SK-N-SH (cell line): ENCODE results near the gene CDKL4. TPM values are rescaled to one million over a fixed set of nuclear protein-coding genes. Genes with fewer than 3 reads are reported as not detected.

Experiments used
- CTCF ChIA-PET: fragments of 300-600, 350-600 bp; formaldehyde crosslinking; extraction: SDS; loops from one replicate; lab custom pipeline; 2021; lab: Yijun Ruan, JAX
- POLR2A ChIA-PET: fragments of 350-600 bp; sonication (Branson Sonifier 250); formaldehyde crosslinking; extraction: SDS; loops from one replicate; lab custom pipeline; 2020; ENCODE audit warnings: antibody characterized with exemption, inconsistent platforms; lab: Yijun Ruan, JAX
- DNase-seq: peaks from one replicate; pipeline ENCODE4 v3.0.0; 2012
- H2AFZ ChIP-seq: fragments of 200-600 bp; sonication (generic); 2 replicates; pipeline ENCODE4 v1.8.1; 2016; ENCODE audit warnings: antibody characterized with exemption, mild to moderate bottlenecking, low read depth
- H3F3A ChIP-seq: fragments of 200-600 bp; sonication (generic); replicated peaks from 2 replicates; pipeline ENCODE3; 2016; ENCODE audit warnings: antibody characterized with exemption, mild to moderate bottlenecking; ENCODE audit not compliant: insufficient read depth
- H3K27ac ChIP-seq, 2 experiments: fragments of 200-500 bp in 1 of 2; fragments of 200-600 bp in 1 of 2; sonication (Bioruptor generic) in 1 of 2; sonication (generic), shearing (Covaris generic) in 1 of 2; 2 replicates each; pipeline versions ENCODE4 v1.5.1 to v1.6.1; 2014 to 2016; ENCODE audit warnings: low read depth in 2 of 2, inconsistent platforms in 1 of 2, low read length in 1 of 2, mild to moderate bottlenecking in 1 of 2, mixed read lengths in 1 of 2
- H3K27me3 ChIP-seq: fragments of 200-600 bp; sonication (generic), shearing (Covaris generic); 2 replicates; pipeline ENCODE4 v1.6.1; 2016; ENCODE audit warnings: mixed run types; ENCODE audit not compliant: insufficient read depth
- H3K36me3 ChIP-seq, 2 experiments: fragments of 200-500 bp in 1 of 2; fragments of 200-600 bp in 1 of 2; sonication (Bioruptor generic) in 1 of 2; sonication (generic) in 1 of 2; replicated peaks in 1 of 2; 2 replicates each; pipeline versions ENCODE3 to v1.5.1; 2014 to 2016; ENCODE audit warnings: low read length in 1 of 2, mild to moderate bottlenecking in 1 of 2; ENCODE audit not compliant: insufficient read depth in 2 of 2, control insufficient read depth in 1 of 2
- H3K4me1 ChIP-seq, 2 experiments: fragments of 200-500 bp in 1 of 2; fragments of 200-600 bp in 1 of 2; sonication (Bioruptor generic) in 1 of 2; sonication (generic), shearing (Covaris generic) in 1 of 2; 2 replicates each; pipeline versions ENCODE4 v1.5.1 to v1.6.1; 2014 to 2016; ENCODE audit warnings: low read depth in 1 of 2, low read length in 1 of 2, mixed run types in 1 of 2; ENCODE audit not compliant: insufficient read depth in 2 of 2, control insufficient read depth in 1 of 2
- H3K4me2 ChIP-seq: fragments of 200-600 bp; sonication (generic), shearing (Covaris generic); 2 replicates; pipeline ENCODE4 v1.6.1; 2017; ENCODE audit warnings: mixed run types
- H3K4me3 ChIP-seq, 2 experiments: fragments of 200-500 bp in 1 of 2; fragments of 200-600 bp in 1 of 2; sonication (Bioruptor generic) in 1 of 2; sonication (generic), shearing (Covaris generic) in 1 of 2; 2 replicates each; pipeline versions ENCODE4 v1.5.1 to v1.8.1; 2014 to 2016; ENCODE audit warnings: low read depth in 2 of 2, inconsistent platforms in 1 of 2, low read length in 1 of 2, mild to moderate bottlenecking in 1 of 2, mixed read lengths in 1 of 2, moderate library complexity in 1 of 2
- H3K79me2 ChIP-seq: fragments of 200-600 bp; sonication (generic); 2 replicates; pipeline ENCODE4 v1.8.1; 2017; ENCODE audit warnings: mild to moderate bottlenecking; ENCODE audit not compliant: insufficient read depth
- H3K9ac ChIP-seq: fragments of 200-600 bp; sonication (generic); 2 replicates; pipeline ENCODE4 v1.6.1; 2017; ENCODE audit warnings: mixed run types
- H3K9me2 ChIP-seq: fragments of 200-600 bp; sonication (generic); 2 replicates; pipeline ENCODE4 v1.6.1; 2017; ENCODE audit warnings: mixed run types
- H3K9me3 ChIP-seq: fragments of 200-600 bp; sonication (generic); 2 replicates; pipeline ENCODE4 v1.6.1; 2017; ENCODE audit warnings: mixed run types, mild to moderate bottlenecking, moderate library complexity
- H4K20me1 ChIP-seq: fragments of 200-600 bp; sonication (generic); 2 replicates; pipeline ENCODE4 v1.6.1; 2017; ENCODE audit warnings: mild to moderate bottlenecking, mixed run types; ENCODE audit not compliant: insufficient read depth
- ELF1 ChIP-seq: IDR thresholded peaks from 2 replicates; pipeline ENCODE4 v1.4.0; 2012
- FOSL2 ChIP-seq: IDR thresholded peaks from 2 replicates; pipeline ENCODE4 v1.4.0; 2012; ENCODE audit warnings: low read depth, mild to moderate bottlenecking, moderate library complexity, borderline replicate concordance
- FOXJ3 ChIP-seq: sonication (generic); formaldehyde crosslinking; IDR thresholded peaks from 2 replicates; pipeline ENCODE4 v1.5.1; 2020; ENCODE audit warnings: mild to moderate bottlenecking, missing genetic modification reagents
- MAX ChIP-seq: IDR thresholded peaks from 2 replicates; pipeline ENCODE4 v1.4.0; 2012; ENCODE audit warnings: low read depth
- MEF2A ChIP-seq: IDR thresholded peaks from 2 replicates; pipeline ENCODE4 v1.4.0; 2012; ENCODE audit warnings: low read depth, borderline replicate concordance
- MXI1 ChIP-seq: IDR thresholded peaks from 2 replicates; pipeline ENCODE4 v1.6.1; 2012; ENCODE audit warnings: mild to moderate bottlenecking, low read depth, low read length, improper control_type of control experiment
- NFIC ChIP-seq: IDR thresholded peaks from 2 replicates; pipeline ENCODE4 v1.4.0; 2012; ENCODE audit warnings: borderline replicate concordance
- NRF1 ChIP-seq: IDR thresholded peaks from 2 replicates; pipeline ENCODE4 v1.6.1; 2012; ENCODE audit warnings: low read depth, mild to moderate bottlenecking, low read length
- PBX3 ChIP-seq: IDR thresholded peaks from 2 replicates; pipeline ENCODE4; 2012
- POLR2AphosphoS5 ChIP-seq: IDR thresholded peaks from 2 replicates; pipeline ENCODE4 v1.6.1; 2012; ENCODE audit warnings: low read depth, low read length
- RFX5 ChIP-seq: IDR thresholded peaks from 2 replicates; pipeline ENCODE4 v1.6.1; 2012; ENCODE audit warnings: mild to moderate bottlenecking, improper control_type of control experiment, low read length
- SMC3 ChIP-seq: IDR thresholded peaks from 2 replicates; pipeline ENCODE4 v1.6.1; 2012; ENCODE audit warnings: low read depth, low read length, improper control_type of control experiment
- TAF1 ChIP-seq: IDR thresholded peaks from 2 replicates; pipeline ENCODE4 v1.6.1; 2012; ENCODE audit warnings: low read depth, mild to moderate bottlenecking, low read length, moderate library complexity, borderline replicate concordance
- TCF12 ChIP-seq: IDR thresholded peaks from 2 replicates; pipeline ENCODE4 v1.4.0; 2012
- USF1 ChIP-seq: IDR thresholded peaks from 2 replicates; pipeline ENCODE4 v1.4.0; 2012; ENCODE audit warnings: low read depth, borderline replicate concordance
- YY1 ChIP-seq: IDR thresholded peaks from 2 replicates; pipeline ENCODE4 v1.4.0; 2012; ENCODE audit warnings: low read depth, mild to moderate bottlenecking
- WGBS: methylation state at CpG from one replicate; pipeline ENCODE4 v1.1.6; 2017; ENCODE audit warnings: low lambda C conversion rate; 5-methylcytosine and 5-hydroxymethylcytosine counted together
- polyA plus RNA-seq, 3 experiments: library from polyadenylated mRNA; depleted of rRNA; stranded (reverse); fragments of >200 nt; gene quantifications; 2 replicates each; pipeline ENCODE4 v1.2.3, GENCODE V29; 2012
- TF ChIP-seq, protein P1 (sequence below): IDR thresholded peaks from 2 replicates; pipeline ENCODE4 v1.6.1; 2012; ENCODE audit warnings: mild to moderate bottlenecking, low read depth, low read length, moderate library complexity
- TF ChIP-seq, protein P2 (sequence below): fragments of 200-600 bp; sonication (generic); IDR thresholded peaks from 2 replicates; pipeline ENCODE4 v1.6.1; 2017; ENCODE audit warnings: antibody characterized with exemption, mild to moderate bottlenecking, moderate library complexity
- TF ChIP-seq, protein P3 (sequence below): IDR thresholded peaks from 2 replicates; pipeline ENCODE4 v1.4.0; 2012; ENCODE audit warnings: low read depth, borderline replicate concordance
- TF ChIP-seq, protein P4 (sequence below): fragments of 150-350 bp; IDR thresholded peaks from 2 replicates; pipeline ENCODE4 v1.6.1; 2017; ENCODE audit warnings: antibody characterized with exemption, low read length, low read depth, borderline replicate concordance

CDKL4 gene
- polyA plus RNA-seq, 1 of the 3 experiments (the other 2 are of a cell fraction), result 0.81 TPM

DNA sequence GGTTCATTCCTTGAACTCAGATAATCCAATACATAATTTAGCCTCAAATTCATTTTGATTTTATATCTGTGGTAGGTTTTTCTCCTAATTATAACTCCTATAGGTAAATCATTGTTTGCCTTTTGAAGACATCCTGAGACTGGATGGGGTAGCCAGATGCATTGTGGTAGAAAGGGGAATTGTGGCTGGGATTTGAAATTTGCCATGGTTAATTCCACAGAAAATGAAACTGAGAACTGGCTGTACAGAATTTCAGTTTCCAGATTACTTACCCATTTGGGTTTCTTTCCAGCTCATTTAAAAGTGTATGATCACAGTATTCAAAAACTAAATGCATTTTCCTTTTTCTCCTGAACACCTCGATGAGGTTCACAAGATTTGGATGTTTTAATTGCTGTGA is 18.2 kb downstream of the CDKL4 start (continued):
- TF ChIP-seq, protein P1, sequence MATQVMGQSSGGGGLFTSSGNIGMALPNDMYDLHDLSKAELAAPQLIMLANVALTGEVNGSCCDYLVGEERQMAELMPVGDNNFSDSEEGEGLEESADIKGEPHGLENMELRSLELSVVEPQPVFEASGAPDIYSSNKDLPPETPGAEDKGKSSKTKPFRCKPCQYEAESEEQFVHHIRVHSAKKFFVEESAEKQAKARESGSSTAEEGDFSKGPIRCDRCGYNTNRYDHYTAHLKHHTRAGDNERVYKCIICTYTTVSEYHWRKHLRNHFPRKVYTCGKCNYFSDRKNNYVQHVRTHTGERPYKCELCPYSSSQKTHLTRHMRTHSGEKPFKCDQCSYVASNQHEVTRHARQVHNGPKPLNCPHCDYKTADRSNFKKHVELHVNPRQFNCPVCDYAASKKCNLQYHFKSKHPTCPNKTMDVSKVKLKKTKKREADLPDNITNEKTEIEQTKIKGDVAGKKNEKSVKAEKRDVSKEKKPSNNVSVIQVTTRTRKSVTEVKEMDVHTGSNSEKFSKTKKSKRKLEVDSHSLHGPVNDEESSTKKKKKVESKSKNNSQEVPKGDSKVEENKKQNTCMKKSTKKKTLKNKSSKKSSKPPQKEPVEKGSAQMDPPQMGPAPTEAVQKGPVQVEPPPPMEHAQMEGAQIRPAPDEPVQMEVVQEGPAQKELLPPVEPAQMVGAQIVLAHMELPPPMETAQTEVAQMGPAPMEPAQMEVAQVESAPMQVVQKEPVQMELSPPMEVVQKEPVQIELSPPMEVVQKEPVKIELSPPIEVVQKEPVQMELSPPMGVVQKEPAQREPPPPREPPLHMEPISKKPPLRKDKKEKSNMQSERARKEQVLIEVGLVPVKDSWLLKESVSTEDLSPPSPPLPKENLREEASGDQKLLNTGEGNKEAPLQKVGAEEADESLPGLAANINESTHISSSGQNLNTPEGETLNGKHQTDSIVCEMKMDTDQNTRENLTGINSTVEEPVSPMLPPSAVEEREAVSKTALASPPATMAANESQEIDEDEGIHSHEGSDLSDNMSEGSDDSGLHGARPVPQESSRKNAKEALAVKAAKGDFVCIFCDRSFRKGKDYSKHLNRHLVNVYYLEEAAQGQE, result no peak
- no peak for TF ChIP-seq POLR2AphosphoS5
- no peak for TF ChIP-seq USF1
- TF ChIP-seq TAF1, result no peak

- Histone ChIP-seq H3K36me3 (no peaks in the 10 kb centered on the region), H3F3A (no peaks in the 10 kb centered on the region), H3K4me3 (no peak overlapping the region), H3K79me2 (no peaks in the 10 kb centered on the region), H3K9ac (no peak overlapping the region), H2AFZ (no peak overlapping the region), H3K9me3 (no peaks in the 10 kb centered on the region), H3K4me2 (no peak overlapping the region), H3K9me2 (no peaks in the 10 kb centered on the region), H3K4me1 (peaks cover 0 to 2% of the 10 kb centered on the region in 2 experiments; a peak in 1 of 4 replicates), H3K27me3 (no peaks in the 10 kb centered on the region), H3K27ac (no peak overlapping the region), H4K20me1 (no peaks in the 10 kb centered on the region)
- no peak for DNase-seq
- ChIA-PET POLR2A (no interaction called here), CTCF (interaction anchor here (2.7 to 9.4 kb wide), 2 partner anchors 165 to 273 kb away, joined by 17 to 191 read pairs; no protein-coding TSS in a partner anchor)
- WGBS, result 69% methylated on average over 1 of the region's 1 CpG
- TF ChIP-seq YY1, result no peak
- no peak for TF ChIP-seq TCF12
- TF ChIP-seq NFIC, result no peak
- no peak for TF ChIP-seq MXI1
- TF ChIP-seq MAX, result no peak
- TF ChIP-seq SMC3, result no peak
- TF ChIP-seq, protein P2, sequence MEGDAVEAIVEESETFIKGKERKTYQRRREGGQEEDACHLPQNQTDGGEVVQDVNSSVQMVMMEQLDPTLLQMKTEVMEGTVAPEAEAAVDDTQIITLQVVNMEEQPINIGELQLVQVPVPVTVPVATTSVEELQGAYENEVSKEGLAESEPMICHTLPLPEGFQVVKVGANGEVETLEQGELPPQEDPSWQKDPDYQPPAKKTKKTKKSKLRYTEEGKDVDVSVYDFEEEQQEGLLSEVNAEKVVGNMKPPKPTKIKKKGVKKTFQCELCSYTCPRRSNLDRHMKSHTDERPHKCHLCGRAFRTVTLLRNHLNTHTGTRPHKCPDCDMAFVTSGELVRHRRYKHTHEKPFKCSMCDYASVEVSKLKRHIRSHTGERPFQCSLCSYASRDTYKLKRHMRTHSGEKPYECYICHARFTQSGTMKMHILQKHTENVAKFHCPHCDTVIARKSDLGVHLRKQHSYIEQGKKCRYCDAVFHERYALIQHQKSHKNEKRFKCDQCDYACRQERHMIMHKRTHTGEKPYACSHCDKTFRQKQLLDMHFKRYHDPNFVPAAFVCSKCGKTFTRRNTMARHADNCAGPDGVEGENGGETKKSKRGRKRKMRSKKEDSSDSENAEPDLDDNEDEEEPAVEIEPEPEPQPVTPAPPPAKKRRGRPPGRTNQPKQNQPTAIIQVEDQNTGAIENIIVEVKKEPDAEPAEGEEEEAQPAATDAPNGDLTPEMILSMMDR, result no peak
- TF ChIP-seq PBX3, result no peak
- TF ChIP-seq NRF1, result no peak
- TF ChIP-seq MEF2A, result no peak
- TF ChIP-seq RFX5, result no peak
- no peak for TF ChIP-seq TAF1
- TF ChIP-seq FOSL2, result no peak
- TF ChIP-seq ELF1, result no peak
- TF ChIP-seq FOXJ3, result no peak
- TF ChIP-seq, protein P3, sequence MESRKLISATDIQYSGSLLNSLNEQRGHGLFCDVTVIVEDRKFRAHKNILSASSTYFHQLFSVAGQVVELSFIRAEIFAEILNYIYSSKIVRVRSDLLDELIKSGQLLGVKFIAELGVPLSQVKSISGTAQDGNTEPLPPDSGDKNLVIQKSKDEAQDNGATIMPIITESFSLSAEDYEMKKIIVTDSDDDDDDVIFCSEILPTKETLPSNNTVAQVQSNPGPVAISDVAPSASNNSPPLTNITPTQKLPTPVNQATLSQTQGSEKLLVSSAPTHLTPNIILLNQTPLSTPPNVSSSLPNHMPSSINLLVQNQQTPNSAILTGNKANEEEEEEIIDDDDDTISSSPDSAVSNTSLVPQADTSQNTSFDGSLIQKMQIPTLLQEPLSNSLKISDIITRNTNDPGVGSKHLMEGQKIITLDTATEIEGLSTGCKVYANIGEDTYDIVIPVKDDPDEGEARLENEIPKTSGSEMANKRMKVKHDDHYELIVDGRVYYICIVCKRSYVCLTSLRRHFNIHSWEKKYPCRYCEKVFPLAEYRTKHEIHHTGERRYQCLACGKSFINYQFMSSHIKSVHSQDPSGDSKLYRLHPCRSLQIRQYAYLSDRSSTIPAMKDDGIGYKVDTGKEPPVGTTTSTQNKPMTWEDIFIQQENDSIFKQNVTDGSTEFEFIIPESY, result no peak
- TF ChIP-seq, protein P4, sequence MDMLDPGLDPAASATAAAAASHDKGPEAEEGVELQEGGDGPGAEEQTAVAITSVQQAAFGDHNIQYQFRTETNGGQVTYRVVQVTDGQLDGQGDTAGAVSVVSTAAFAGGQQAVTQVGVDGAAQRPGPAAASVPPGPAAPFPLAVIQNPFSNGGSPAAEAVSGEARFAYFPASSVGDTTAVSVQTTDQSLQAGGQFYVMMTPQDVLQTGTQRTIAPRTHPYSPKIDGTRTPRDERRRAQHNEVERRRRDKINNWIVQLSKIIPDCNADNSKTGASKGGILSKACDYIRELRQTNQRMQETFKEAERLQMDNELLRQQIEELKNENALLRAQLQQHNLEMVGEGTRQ, result no peak
Observed at GRCh38 chr2:39223909-39224308, 19.9 kb downstream of the CDKL4 start.
